Measurements from ENCODE around the gene NDUFS6.

The NDUFS6 gene

DNA sequence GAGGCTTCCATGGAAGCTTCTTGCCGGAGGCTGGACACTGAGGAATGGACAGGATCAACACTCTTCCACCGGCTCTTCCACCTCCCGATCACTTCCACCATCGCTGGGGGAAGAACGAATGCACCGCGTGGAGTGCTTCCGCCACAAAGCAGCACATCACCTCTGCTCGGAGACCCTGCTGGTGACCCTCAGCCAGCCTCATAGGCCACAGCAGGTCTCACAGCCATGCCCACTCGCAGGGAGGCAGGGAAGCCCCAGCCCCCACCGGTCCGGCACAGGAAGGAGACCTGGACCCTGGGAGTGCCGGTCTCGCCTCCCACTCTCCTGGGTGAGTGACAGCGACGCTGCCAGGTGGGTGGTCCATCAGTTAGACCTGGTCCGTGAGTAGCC, 6.3 kb upstream of the NDUFS6 start:
- no peak for TF ChIP-seq CTCF (IDR thresholded peaks at IDR 0.05; ENCODE audit: low read depth, low read length)
- no peak overlapping the region for H3K4me3 ChIP-seq (ENCODE audit: low read depth, low read length)

DNA sequence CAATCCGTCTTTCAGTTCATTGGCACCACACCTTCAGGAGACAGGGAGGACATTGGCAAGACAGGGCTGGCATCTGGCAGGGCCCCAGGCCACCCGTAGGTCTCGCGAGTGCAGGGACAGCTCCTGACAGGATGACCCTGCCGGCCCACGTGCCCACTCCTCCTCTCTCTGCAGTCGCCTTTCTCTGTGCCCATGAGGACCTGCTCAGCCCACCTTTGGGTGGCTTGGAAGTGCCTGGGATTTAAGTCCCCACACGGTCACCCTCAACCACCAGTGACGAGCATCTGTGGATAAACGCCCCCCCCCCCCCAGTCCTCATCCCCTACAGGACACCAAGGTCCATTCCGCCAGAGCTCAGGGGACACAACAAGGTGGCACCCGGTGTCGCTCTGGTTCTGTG, 5.7 kb upstream of the NDUFS6 start:
- no peak for TF ChIP-seq CTCF (IDR thresholded peaks at IDR 0.05; ENCODE audit: low read depth, low read length)
- no peak overlapping the region for H3K4me3 ChIP-seq (ENCODE audit: low read depth, low read length)

- H3K4me3 ChIP-seq (ENCODE audit: low read depth, low read length): no peak overlapping the region
- no peak for TF ChIP-seq CTCF (IDR thresholded peaks at IDR 0.05; ENCODE audit: low read depth, low read length)
Measured at GRCh38 chr5:1795931-1796330, 5.3 kb upstream of the NDUFS6 start.

DNA sequence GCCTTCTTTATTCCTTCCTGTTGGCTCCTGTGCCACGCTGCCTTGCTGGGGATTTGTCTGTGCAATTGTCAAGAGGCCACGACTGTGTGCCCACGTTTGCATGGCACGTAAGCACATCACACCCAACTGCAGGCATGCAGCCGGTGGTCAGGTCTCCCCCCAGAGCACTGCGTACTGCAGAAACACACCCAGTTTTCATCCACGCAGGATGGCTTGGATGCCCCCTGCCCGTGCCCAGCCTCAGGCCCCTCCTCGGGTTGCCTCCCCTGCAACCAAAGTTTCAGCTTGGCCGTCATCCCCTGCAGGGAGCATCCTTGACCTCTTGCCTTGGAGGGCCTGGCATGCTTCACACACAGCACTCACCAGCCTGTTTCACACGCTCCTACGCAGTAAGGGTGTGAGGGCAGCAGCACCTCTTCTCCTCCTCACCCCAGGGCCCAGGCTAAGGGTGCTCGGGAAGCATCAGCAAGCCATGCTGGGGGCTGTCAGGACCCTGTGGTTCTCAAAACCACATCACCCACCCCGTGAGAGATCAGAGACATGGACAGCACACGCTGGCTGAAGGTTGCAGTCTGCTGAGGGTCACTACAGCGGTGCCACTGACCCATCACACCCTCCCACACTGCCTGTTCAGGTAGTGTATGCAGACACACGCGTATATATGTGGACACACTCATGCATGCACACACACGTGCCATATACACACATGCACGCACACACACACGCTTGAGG, 4.7 kb upstream of the NDUFS6 start:
- no peak for TF ChIP-seq CTCF (IDR thresholded peaks at IDR 0.05; ENCODE audit: low read depth, low read length)
- no peak overlapping the region for H3K4me3 ChIP-seq (ENCODE audit: low read depth, low read length)

- no peak overlapping the region for H3K4me3 ChIP-seq (ENCODE audit: low read depth, low read length)
- TF ChIP-seq CTCF (IDR thresholded peaks at IDR 0.05; ENCODE audit: low read depth, low read length): no peak
Measured at GRCh38 chr5:1797103-1797800, 4.0 kb upstream of the NDUFS6 start.

DNA sequence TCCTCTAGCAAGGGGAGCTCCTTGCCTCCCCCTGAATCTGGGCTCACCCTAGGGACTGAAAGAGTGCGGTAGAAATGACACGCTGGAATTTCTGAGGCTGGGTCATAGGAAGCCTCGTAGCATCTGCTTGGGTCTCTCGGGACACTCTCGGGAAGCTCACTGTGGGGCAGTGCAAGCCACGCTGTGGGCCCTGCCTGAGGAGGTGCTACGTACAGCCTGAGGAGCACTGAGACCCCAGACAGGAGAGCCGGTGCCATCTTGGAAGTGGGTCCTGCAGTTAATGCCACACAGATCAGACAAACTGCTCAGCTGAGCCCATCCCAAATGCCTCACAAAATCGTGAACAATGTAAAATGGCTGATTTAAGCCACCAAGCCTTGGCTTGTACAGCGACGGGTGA, 3.4 kb upstream of the NDUFS6 start:
- TF ChIP-seq CTCF (IDR thresholded peaks at IDR 0.05; ENCODE audit: low read depth, low read length): no peak
- no peak overlapping the region for H3K4me3 ChIP-seq (ENCODE audit: low read depth, low read length)

DNA sequence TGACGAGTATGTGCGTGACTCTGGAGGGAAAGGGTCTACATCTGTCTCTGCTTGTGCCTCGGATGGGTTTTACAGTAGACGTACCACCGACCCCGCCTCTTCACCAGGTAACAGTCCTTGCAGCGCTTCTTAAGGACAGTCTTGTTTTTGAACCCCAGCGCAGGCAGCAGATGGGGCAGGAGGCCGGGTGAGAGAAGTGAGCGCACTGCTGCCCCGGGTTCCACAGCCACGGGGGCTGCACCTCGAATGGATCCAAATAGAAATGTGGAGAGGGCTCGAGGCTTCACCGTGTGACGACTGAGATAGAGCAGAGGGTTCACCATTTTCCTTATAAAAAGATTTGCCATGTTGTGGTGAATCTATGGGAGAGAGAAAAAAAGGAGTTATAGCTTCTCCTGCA, 2.6 kb upstream of the NDUFS6 start:
- H3K4me3 ChIP-seq (ENCODE audit: low read depth, low read length): peak overlapping the region; percentile 90

Data from WI38 (cell line).